ENCODE measurements around the gene MYOM3. TPM values are rescaled to one million over a fixed set of nuclear protein-coding genes. Genes with fewer than 3 reads are reported as not detected.
"Not testable (repeated sequence)": the region's sequence is repeated elsewhere in the genome, so short reads cannot be mapped to it uniquely, and the experiment has no call there.

MYOM3 gene
- total RNA-seq, 1 donor from 2014 or later: under 0.01 TPM

DNA sequence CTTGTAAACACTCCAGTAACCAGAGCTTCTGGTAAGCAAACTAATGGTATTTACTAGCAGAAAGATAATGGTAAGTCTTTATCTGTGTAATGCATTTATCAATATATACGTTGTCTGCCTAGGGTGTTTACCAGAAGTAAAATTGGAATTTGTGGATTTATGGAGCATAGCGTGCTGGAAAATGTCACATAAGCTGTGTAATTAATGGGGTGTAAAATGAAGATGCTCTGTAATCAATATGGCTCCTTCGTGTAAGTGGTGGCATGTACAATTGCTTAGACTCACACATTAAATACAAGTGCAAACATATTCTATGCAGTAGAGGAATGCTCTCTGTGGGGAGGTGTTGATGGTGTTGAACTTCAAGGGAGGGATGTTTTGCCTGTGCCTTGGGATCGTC, 69.6 kb downstream of the MYOM3 start:
- DNase-seq (ENCODE audit: low read depth in 2 of 2): no peak

- DNase-seq (ENCODE audit: low read depth in 2 of 2): no peak
Measured at GRCh38 chr1:24036088-24036487, 75.8 kb downstream of the MYOM3 start.

DNA sequence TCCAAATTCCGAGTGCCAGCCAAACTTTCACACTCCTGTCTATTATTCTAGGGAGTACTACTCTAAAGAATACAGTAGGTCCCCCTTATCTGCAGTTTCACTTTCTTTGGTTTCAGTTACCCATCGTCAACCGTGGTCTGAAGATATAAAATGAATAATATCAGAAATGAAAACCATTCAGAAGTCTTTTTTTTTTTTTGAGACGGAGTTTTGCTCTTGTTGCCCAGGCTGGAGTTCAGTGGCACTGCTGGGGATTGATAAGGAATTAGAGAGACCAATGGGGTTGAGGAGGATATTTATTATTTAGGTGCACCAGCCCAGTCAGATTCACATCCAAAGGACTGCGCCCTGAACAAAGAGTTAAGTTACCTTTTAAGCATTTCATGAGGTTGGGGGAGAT, 79.0 kb downstream of the MYOM3 start:
- no peak for DNase-seq (ENCODE audit: low read depth in 2 of 2)

DNA sequence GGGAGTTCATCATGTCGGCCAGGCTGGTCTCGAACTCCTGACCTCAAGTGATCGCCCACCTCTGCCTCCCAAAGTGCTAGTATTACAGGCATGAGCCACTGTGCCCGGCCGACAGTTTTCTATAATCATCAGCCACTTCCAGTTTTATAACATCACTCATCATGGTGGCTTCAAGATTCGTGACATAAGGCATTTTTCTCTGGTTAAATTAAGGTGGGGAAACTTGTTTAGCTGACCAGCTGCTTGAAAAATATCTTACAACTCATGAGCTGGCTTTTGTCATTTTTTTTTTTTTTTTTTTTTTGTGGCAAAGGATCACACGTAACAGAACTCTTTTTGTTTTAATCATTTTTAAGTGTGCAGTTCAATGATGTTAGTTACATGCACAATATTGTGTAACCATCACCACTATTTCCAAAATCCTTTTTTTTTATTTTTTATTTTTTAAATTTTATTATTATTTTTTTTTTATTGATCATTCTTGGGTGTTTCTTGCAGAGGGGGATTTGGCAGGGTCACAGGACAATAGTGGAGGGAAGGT, 80.9 kb downstream of the MYOM3 start:
- not testable (repeated sequence) for DNase-seq (ENCODE audit: low read depth in 2 of 2)

DNA sequence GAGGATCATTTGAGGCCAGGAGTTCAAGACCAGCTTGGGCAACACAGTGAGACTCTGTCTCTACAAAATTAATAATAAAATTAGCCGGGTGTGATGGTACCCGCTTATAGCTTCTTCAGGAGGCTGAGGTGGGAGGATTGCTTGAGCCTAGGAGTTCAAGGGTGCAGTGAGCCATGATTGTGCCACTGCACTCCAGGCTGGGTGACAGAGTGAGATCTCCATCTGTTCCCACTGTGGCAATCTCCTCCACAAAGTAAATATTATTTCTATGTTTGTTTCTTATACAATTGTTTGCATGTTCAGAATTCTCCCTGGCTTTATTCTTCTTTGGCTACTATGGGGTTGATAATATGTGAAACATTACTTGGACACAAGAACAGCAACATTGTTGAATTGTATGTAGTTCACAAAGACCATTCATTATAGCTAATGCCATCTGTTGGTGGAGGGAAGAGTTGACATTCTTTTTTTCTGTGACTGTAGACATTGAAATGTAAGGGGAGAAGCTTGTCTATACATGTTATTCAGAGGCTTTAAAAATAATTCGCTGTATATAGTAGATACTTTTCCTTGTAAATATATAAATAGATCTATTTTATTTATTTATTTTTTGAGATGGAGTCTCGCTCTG, 84.0 kb downstream of the MYOM3 start:
- DNase-seq (ENCODE audit: low read depth in 2 of 2): peak; percentile 45 to 70

GRCh38 chr1:24022581-24023361, 89.2 kb downstream of the MYOM3 start:
- peak in 1 of 2 donors; percentile 13 for DNase-seq (ENCODE audit: low read depth in 2 of 2)

DNA sequence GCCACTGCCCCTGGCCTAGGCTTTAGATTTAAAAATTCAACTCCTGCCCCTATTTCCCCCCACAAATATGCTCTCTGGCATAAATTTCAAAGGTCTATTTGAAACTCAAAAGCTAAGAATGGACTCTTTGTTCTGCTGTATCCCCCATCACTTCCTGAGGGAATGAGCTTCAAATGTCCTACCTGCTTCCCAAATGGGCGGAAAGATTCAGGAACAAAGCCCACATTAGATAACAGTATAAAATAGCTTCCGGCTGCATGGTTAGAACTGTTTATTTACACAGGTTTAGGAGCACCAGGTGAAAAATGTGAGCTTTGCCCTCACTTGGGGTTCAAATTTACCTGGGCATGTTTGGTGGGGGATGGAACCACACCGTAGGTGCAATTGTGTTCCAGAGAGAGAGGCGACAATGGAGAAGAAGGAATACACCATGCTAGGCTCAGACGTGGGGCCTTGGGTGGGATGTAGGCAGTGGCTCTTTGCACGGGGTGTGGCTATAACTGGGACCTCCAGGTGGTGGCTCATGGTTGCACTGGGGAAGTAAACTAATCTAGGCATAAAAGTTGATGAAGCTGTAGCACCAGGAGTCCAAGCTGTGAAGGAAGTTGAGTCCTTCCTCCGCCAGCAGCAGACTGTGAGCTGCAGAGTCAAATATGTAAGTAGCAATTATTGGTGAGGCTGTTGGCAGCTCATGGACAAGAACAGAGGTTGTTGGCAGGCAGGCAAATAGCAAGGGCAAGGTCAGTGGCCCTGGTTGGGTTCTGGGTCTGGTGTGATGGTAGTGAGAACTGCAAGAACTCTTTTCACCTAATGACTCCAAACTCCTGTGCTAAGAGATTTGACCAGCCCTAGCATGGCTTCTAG, 90.3 kb downstream of the MYOM3 start:
- DNase-seq (ENCODE audit: low read depth in 2 of 2): no peak

- no peak for DNase-seq (ENCODE audit: low read depth in 2 of 2)
Measured at GRCh38 chr1:24020470-24020869, 91.5 kb downstream of the MYOM3 start.

DNA sequence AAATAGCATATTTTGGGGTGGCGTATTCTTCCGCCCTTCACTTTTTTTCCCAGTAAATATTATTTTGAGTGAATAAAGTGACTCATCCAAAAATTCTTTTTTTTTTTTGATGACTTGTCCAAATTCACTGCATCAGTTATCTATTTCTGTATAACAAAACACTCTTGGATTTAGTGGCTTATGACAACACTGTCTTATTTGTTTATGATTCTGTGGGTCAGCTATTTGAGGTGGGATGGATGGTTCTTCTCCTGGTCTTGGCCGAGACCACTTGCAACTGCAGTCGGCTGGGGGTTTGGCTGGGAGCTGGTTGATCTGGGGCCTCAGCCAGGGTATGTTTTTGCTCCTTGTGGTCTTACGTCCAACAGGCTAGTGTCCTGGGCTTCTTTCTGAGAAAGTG, 91.9 kb downstream of the MYOM3 start:
- no peak for DNase-seq (ENCODE audit: low read depth in 2 of 2)

GRCh38 chr1:24018611-24019580, 93.0 kb downstream of the MYOM3 start:
- peak; percentile 83 to 98 for DNase-seq (ENCODE audit: low read depth in 2 of 2)

GRCh38 chr1:24015221-24016210, 96.4 kb downstream of the MYOM3 start:
- DNase-seq (ENCODE audit: low read depth in 2 of 2): peak in 1 of 2 donors; percentile 29

DNA sequence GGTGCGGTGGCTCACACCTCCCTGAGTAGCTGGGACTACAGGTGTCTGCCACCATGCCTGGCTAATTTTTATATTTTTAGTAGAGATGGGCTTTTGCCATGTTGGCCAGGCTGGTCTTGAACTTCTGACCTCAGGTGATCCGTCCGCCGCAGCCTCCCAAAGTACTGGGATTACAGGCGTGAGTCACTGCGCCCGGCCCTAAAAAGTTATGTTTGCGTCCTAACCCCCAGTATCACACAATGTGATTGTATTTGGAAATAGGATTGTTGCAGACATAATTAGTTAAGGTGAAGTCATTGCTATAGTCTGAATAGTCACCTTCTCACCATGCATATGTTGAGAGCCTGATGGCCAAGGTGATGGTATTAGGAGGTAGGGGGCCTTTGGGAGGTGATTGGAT, 99.1 kb downstream of the MYOM3 start:
- DNase-seq (ENCODE audit: low read depth in 2 of 2): not testable (repeated sequence)

GRCh38 chr1:24010650-24011049, 101.3 kb downstream of the MYOM3 start:
- no peak for DNase-seq (ENCODE audit: low read depth in 2 of 2)

GRCh38 chr1:24009406-24009805, 102.5 kb downstream of the MYOM3 start:
- DNase-seq (ENCODE audit: low read depth in 2 of 2): peak; percentile 23 to 87

GRCh38 chr1:24008574-24009184, 103.3 kb downstream of the MYOM3 start:
- peak in 1 of 2 donors; percentile 57 for DNase-seq (ENCODE audit: low read depth in 2 of 2)

GRCh38 chr1:24007079-24007478, 104.9 kb downstream of the MYOM3 start:
- no peak for DNase-seq (ENCODE audit: low read depth in 2 of 2)

All from dermis microvascular lymphatic vessel endothelial cell (primary cell).